ENCODE measurements around the gene FZD7. TPM values are rescaled to one million over a fixed set of nuclear protein-coding genes. Genes with fewer than 3 reads are reported as not detected.

The FZD7 gene
- total and polyA plus RNA-seq, 2 of the 8 experiments (the other 6 are each of a cell fraction or from before 2014, with no cell fraction given): 176 to 246 TPM

DNA sequence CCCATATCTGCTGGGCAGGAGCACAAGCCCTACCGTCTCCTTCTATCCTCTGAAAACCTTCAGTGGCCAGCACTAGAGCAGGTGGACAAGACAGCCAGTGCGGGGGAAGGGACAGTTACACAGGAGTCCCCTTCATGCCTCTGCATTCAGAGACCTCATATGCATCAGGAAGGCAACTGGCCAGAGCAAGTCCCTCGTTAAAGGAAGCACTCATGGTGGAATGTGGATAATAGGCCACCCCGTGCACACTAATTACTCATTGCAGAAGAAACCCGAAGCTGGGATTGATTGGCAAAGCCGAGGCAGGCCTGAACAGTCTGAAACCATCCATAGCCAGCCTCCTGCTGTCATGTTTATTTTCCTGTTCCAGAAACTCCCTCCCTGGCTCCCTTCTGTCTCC, 50.6 kb downstream of the FZD7 start:
- H3K9me3 ChIP-seq (ENCODE audit: insufficient read depth in 2 of 2, low read depth in 1 of 2, low read length in 1 of 2): peaks cover 0 to 4% of the 10 kb centered on the region in 2 experiments; a peak in 2 of 4 replicates
- POLR2A ChIA-PET (ENCODE audit: partially characterized antibody): no interaction called here
- H2AFZ ChIP-seq (ENCODE audit: low read length): peak overlapping the region; percentile 8; the same call in 1 of the 2 replicates
- TF ChIP-seq EZH2 (IDR thresholded peaks at IDR 0.05; ENCODE audit: low read depth, low read length, severe bottlenecking) (no peak), YY1 (IDR thresholded peaks at IDR 0.05; ENCODE audit: low read depth, low read length) (0 out of 2 replicates have a peak, but pooled peaks have one; percentile 11), TEAD4 (IDR thresholded peaks at IDR 0.05; ENCODE audit: low read depth, low read length) (peak; percentile 21; the same call in 1 of the 2 replicates)
- CTCF ChIA-PET (ENCODE audit: partially characterized antibody): interaction anchor here (1.0 to 1.6 kb wide), 4 partner anchors 9 to 224 kb away, joined by 3 to 5 read pairs (median 4); no protein-coding TSS in a partner anchor
- H3K56ac ChIP-seq (replicated peaks; ENCODE audit: insufficient read length, low read depth, low read length): no peak overlapping the region
- H3K4ac ChIP-seq (replicated peaks; ENCODE audit: insufficient read length, low read depth, low read length): no peak overlapping the region
- H3K4me3 ChIP-seq (ENCODE audit: extremely low read depth in 1 of 4, insufficient read depth in 2 of 4, low read depth in 3 of 4, low read length in 4 of 4): no peak overlapping the region; a peak in 1 of 8 replicates
- H3K18ac ChIP-seq (ENCODE audit: extremely low read depth, low read length): no peak overlapping the region
- H2BK5ac ChIP-seq (ENCODE audit: low read depth, low read length): no peak overlapping the region
- peak overlapping the region in 1 of 2 experiments; percentile 22; a peak in 2 of 4 replicates for H3K4me2 ChIP-seq (ENCODE audit: insufficient read depth in 1 of 2, low read depth in 2 of 2, low read length in 2 of 2)
- no peaks in the 10 kb centered on the region for H4K20me1 ChIP-seq (replicated peaks in 1 of 2; ENCODE audit: control insufficient read depth in 1 of 2, insufficient read depth in 2 of 2, low read length in 2 of 2)
- no peak overlapping the region for H2BK120ac ChIP-seq (replicated peaks; ENCODE audit: low read depth, low read length)
- no peak overlapping the region for H4K5ac ChIP-seq (ENCODE audit: insufficient read length, low read depth, low read length)
- no peak overlapping the region for H3K9ac ChIP-seq (replicated peaks in 1 of 4; ENCODE audit: extremely low read depth in 1 of 4, low read depth in 3 of 4, low read length in 3 of 4)
- H3K79me1 ChIP-seq (ENCODE audit: low read depth, low read length): no peaks in the 10 kb centered on the region
- peak overlapping the region; percentile 35; the same call in 1 of the 2 replicates for H2BK12ac ChIP-seq (ENCODE audit: low read depth, low read length)
- no peaks in the 10 kb centered on the region for H3K27me3 ChIP-seq (replicated peaks in 1 of 4; ENCODE audit: control insufficient read depth in 3 of 4, extremely low read depth in 1 of 4, insufficient read depth in 3 of 4, low read length in 3 of 4)
- H4K8ac ChIP-seq (ENCODE audit: extremely low read depth, insufficient read depth, low read length): no peak overlapping the region; the same call in 1 of the 2 replicates
- peaks cover 5 to 9% (median 7%) of the 10 kb centered on the region in 4 experiments; a peak in 6 of 7 replicates for H3K4me1 ChIP-seq (replicated peaks in 1 of 4; ENCODE audit: control insufficient read depth in 3 of 4, insufficient read depth in 4 of 4, low read length in 3 of 4)
- H2AK5ac ChIP-seq (ENCODE audit: low read depth, low read length): 0 out of 2 replicates have a peak overlapping the region, but pooled peaks have one; percentile 4
- H4K91ac ChIP-seq (replicated peaks; ENCODE audit: insufficient read length, low read length): no peak overlapping the region
- no peak overlapping the region for H3K14ac ChIP-seq (ENCODE audit: insufficient read length)
- no peak for FAIRE-seq
- H3K23ac ChIP-seq (ENCODE audit: insufficient read length): no peak overlapping the region
- no peaks in the 10 kb centered on the region; a peak in 1 of 8 replicates for H3K36me3 ChIP-seq (ENCODE audit: control insufficient read depth in 2 of 4, insufficient read depth in 4 of 4, low read length in 3 of 4)
- no peak overlapping the region for H2BK15ac ChIP-seq (ENCODE audit: low read length)
- DNase-seq (ENCODE audit: low read depth in 1 of 2, low spot score in 2 of 2): no peak
- no peak overlapping the region for H3K27ac ChIP-seq (ENCODE audit: low read depth, low read length)
- no peak overlapping the region; the same call in 1 of the 2 replicates for H2BK20ac ChIP-seq (ENCODE audit: low read length)
- no peaks in the 10 kb centered on the region for H3K79me2 ChIP-seq (ENCODE audit: control insufficient read depth in 1 of 2, insufficient read depth in 2 of 2, low read length in 2 of 2)
- WGBS, 2 experiments (ENCODE audit: extremely low coverage in 1 of 2, insufficient coverage in 1 of 2, insufficient read length in 1 of 2, insufficient replicate concordance in 2 of 2, low coverage in 1 of 2, low lambda C conversion rate in 2 of 2, missing lambda C conversion rate in 1 of 2): 69% methylated on average over 6 of the region's 6 CpGs; no CpG with 5 or more reads in 1 of the 2 experiments
- H3K23me2 ChIP-seq (ENCODE audit: low read depth, low read length): no peaks in the 10 kb centered on the region

All from H1 (cell line).